Thyroid gland (tissue), 4 donors: Measurements from ENCODE around the gene PHB1.

Experiments
- POLR2A ChIP-seq, 2 donors: fragments of 450-650 bp; IDR thresholded peaks; one replicate each; pipeline ENCODE4 v1.6.1; 2017; ENCODE audit warnings: antibody characterized with exemption in 2 of 2, mild to moderate bottlenecking in 2 of 2, moderate library complexity in 1 of 2
- TF ChIP-seq, protein P1 (sequence below), 6 experiments: fragments of 200-600 bp in 3 of 6; fragments of 450-650 bp in 3 of 6; sonication (generic) in 3 of 6; IDR thresholded peaks; one replicate each; pipeline ENCODE4 v1.5.1; 2016 to 2019; ENCODE audit warnings: antibody characterized with exemption in 6 of 6, mild to moderate bottlenecking in 2 of 6, inconsistent platforms in 1 of 6, moderate library complexity in 1 of 6

DNA sequence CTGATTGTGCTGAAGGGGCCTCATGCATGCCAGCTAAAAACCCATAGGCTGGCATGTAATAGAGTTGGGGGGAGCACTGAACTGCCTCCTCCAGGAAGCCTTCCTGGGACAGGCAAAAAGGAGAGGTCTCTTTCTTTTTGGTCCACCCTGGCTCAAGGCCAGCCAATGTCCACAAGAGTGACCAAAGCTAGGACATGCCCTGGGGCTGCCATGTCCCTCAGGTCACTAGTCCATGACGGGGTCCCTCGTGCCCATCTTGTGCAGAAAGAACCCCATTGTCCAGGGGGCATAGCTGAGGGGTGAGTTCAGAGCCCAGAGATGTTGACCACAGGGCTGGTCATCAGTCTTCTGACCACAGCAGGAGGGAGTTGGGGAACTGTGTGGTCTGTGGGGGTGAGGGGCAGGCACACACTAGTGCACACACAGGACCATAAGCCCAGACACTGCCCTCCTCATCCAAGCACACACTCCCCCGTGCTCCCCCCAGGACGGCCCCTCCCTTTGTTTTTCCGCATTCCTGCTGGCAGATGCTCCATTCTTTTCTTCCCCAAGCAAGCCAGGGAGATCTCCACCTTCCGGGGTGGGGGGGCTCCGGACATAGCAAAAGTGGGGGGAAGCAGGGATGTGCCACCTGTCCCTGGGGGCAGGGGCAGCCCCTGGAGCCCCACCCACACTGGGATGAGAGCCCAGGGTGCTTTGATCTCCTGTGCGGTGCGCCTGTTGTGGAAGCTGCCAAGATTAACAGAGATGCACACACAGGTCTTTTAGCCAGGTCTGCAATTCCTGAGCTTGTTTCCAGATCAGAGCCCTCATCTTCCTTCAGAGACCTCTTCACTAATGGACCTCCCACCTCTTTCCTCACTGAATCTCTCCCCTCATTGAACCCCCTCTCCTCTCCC, 25.2 kb upstream of the PHB1 start:
- TF ChIP-seq POLR2A (IDR thresholded peaks at IDR 0.05): no peak
- TF ChIP-seq, protein P1, sequence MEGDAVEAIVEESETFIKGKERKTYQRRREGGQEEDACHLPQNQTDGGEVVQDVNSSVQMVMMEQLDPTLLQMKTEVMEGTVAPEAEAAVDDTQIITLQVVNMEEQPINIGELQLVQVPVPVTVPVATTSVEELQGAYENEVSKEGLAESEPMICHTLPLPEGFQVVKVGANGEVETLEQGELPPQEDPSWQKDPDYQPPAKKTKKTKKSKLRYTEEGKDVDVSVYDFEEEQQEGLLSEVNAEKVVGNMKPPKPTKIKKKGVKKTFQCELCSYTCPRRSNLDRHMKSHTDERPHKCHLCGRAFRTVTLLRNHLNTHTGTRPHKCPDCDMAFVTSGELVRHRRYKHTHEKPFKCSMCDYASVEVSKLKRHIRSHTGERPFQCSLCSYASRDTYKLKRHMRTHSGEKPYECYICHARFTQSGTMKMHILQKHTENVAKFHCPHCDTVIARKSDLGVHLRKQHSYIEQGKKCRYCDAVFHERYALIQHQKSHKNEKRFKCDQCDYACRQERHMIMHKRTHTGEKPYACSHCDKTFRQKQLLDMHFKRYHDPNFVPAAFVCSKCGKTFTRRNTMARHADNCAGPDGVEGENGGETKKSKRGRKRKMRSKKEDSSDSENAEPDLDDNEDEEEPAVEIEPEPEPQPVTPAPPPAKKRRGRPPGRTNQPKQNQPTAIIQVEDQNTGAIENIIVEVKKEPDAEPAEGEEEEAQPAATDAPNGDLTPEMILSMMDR (IDR thresholded peaks at IDR 0.05): no peak
